GM12874 (cell line): ENCODE results near the gene NRF1.

Experiments
- CTCF ChIP-seq: IDR thresholded peaks from 2 replicates; pipeline ENCODE4 v1.5.1; 2011; ENCODE audit warnings: low read depth, mild to moderate bottlenecking, control low read depth, low read length, moderate library complexity; ENCODE audit not compliant: insufficient read depth

The NRF1 gene

GRCh38 chr7:129644634-129645230 is 33.2 kb downstream of the NRF1 start:
- TF ChIP-seq CTCF, result 0 out of 2 replicates have a peak, but pooled peaks have one; percentile 6

GRCh38 chr7:129646369-129647021 is 35.0 kb downstream of the NRF1 start:
- no peak for TF ChIP-seq CTCF

- TF ChIP-seq CTCF, result no peak
Observed at GRCh38 chr7:129649128-129649690, 37.7 kb downstream of the NRF1 start.

GRCh38 chr7:129650056-129650758 is 38.7 kb downstream of the NRF1 start:
- no peak for TF ChIP-seq CTCF

GRCh38 chr7:129652914-129653313 is 41.4 kb downstream of the NRF1 start:
- TF ChIP-seq CTCF, result no peak

- TF ChIP-seq CTCF, result no peak
Observed at GRCh38 chr7:129655811-129656210, 44.3 kb downstream of the NRF1 start.

GRCh38 chr7:129657363-129657762 is 45.8 kb downstream of the NRF1 start:
- no peak for TF ChIP-seq CTCF
